GM18870 (cell line): Measurements from ENCODE around the gene MCHR1.
"Not testable (repeated sequence)": the region's sequence is repeated elsewhere in the genome, so short reads cannot be mapped to it uniquely, and the experiment has no call there.

ENCODE experiments used
- ATAC-seq: cut with Tn5 transposase; IDR thresholded peaks from one replicate; pipeline ENCODE4 v1.9.1; 2021; ENCODE audit warnings: moderate library complexity; ENCODE audit not compliant: unreplicated experiment

Gene MCHR1

DNA sequence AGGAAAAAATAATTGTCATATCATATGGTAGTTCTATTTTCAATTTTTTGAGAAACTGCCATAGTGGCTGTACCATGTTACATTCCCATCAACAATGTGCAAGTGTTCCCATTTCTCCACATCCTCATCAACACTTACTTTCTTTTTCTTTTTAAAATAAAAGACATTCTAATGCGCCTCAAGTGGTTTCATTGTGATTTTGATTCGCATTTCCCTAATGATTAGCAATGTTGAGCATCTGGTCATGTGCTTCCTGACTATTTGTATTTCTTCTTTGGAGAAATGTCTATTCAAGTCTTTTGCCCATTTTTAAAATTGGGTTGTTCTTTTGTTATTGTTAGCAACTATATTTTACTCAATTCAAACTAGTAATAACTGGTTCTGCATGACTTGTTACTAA lies 8.4 kb downstream of the MCHR1 start:
- ATAC-seq = no peak

DNA sequence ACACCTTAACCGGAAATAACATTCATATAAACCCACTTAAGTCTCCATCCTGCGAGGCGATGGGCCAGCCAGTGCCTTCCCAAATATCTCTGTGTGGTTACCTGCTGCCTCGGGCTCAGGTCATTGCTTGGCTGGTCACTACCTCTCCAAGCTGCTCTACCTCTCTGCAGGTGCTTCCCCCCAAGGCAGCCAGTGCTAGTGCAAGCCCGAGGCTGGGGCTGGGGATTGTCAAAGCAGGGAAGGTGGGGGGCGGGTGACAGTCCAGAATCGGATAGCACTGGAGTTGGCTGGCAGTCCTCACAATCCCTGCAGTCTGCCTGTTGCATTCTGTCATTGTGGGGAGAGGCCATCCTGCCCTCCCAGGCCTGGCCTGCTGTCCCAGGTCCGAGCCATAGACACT lies 11.1 kb downstream of the MCHR1 start:
- no peak for ATAC-seq

DNA sequence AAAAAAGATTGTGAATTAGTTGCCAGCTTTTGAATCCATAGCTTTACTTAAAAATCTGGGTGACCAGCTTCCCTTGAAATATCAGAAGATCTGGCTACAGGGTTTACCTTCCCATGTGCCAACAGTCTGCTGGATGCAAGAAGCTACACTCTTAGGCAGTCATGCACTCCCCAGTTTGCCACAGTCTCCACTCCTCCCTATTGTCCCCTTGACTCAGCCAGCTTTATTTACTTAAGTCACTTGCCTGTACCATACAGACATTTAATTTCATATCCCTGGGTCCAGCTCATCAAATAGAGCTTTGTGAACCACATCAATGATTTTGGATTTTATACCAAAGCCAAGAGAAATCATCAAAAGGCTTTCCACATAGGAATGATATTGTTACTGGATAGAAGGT lies 12.2 kb downstream of the MCHR1 start:
- ATAC-seq = no peak

DNA sequence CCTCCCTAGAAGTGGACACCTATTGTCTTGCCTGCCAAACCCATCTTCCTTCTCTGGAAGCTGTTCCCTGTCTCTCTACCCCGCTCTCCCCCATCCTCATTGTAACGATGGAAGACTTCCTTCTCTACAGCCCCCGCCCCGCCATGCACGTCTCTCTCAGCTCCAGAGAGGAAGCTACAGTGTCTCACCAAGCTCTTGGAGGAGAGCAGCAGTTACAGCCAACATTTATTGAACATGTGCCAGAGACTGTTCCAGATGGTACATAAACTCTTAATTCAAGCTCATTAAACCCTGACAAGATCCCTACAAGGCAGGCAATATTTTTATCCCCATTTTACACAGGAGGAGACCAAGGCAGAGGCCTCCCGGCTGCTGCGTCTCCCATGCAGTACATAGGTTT lies 15.1 kb downstream of the MCHR1 start:
- ATAC-seq = no peak

DNA sequence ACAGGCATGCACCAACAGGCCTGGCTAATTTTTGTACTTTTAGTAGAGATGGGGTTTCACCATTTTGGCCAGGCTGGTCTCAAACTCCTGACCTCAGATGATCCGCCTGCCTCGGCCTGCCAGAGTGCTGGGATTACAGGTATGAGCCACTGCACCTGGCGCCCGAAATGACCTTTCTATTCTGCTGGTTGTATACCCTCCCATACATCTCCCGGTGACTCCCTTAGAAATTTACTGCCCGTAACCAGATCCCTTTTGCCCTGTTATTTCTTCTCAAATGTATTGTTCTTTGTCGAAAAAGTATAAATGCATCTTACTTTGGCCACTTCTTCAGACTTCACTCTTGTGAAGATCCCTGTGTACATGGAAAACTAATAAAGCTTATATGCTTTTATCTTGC lies 22.0 kb downstream of the MCHR1 start:
- ATAC-seq = no peak

DNA sequence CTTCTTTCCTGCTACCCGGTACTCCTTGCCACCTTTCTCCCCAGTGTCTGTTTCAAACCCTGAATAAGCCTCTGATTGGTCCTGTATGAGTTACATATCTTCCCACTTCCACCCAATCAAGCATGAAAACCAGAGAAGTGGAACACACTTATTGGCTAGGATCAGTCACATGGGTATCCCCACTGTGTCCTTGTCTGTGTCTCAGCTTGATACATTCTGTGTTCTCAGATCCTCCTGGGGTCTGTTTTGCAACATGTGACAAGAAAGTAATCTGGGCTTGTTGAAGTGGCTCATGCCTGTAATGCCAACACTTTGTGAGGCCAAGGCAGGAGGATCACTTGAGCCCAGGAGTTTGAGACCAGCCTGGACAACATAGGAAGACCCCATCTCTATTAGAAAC lies 23.9 kb downstream of the MCHR1 start:
- no peak for ATAC-seq

DNA sequence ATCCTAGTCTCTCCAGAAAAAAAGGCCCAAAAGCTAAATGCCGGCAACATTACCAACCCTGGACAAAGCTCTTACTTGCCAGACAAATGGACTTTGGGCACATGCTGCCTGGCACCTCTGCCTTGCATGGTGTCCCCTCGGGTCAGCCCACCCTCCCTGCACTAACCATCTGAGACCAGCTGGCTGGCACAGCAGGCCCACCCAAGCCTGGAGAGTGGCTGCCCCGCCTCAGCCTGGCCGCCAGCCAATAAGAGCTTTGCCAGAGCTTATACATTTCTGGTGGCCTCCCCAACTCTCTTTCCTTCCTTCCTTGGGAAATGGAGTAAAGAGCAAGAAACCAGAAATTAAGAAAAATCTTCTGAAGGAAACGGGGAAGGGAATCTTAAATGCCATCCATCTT lies 24.5 kb downstream of the MCHR1 start:
- no peak for ATAC-seq

DNA sequence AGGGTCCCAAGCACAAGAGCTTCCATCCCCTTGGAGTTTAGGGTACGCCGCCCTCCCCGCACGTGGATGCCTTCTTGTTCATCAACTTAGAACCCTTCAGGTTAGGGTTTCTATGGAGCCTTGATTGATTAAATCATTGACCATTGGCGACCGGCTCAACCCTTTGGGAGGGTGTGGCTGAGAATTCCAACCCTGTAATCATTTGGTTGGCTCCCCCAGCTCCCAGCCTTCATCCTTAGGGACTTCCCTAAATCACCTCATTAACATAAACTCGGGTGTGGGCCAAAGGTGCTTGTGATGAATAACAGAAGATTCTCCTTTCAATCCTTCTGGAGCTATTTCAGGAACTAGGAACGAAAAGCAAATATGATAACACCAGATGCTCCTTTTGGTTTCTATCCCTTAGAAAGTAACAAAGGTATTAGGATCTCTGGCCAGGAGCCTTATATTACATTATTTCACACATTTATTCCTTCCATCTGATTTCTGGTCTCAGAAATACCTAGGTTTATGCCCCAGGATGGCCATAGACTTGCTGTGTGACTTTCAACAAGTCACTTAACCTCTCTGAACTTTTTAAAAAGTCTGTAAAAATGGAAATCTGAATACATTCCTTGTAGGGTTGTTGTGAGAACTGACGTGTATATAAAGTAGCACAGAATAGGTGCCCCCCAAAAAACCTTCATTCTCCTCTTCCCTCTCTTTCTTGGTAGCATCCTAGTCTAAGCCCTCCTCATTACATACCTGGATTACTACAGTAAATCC lies 26.8 kb downstream of the MCHR1 start:
- ATAC-seq = no peak

DNA sequence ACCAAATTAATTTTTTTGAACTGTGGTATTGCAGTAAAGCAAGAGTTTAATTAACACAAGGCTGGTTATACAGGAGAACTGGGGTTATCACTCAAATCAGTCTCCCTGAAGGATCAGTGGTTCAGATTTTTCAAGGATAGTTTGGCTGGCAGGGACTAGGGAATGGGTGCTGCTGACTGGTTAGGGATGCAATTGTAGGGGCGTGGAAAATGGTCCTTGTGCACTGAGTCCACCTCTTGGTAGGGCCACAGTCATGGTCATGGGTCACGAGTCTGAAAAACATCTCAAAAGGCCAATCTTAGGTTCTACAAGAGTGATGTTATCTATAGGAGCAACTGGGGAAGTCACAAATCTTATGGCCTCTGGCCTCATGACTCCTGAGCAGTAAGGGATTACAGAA lies 27.9 kb downstream of the MCHR1 start:
- ATAC-seq = no peak

DNA sequence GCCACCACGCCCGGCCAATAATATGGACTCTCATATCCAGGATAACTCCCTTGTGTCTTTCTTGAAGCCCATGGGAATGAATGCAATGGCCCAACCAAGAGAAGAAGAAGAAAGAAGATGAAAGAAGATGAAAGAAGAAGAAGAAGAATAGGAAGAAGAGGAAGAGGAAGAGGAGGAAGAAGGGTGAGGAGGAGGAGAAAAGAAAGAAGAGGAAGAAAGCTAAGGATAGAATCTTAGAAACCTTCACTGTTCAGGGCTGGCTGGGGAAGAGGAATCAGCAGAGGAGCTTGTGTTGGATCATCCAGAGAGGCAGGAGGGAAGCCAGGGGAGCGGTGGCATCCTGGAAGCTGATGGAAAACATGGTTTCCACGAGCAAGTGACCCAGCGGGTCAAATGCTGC lies 28.9 kb downstream of the MCHR1 start:
- ATAC-seq = no peak

DNA sequence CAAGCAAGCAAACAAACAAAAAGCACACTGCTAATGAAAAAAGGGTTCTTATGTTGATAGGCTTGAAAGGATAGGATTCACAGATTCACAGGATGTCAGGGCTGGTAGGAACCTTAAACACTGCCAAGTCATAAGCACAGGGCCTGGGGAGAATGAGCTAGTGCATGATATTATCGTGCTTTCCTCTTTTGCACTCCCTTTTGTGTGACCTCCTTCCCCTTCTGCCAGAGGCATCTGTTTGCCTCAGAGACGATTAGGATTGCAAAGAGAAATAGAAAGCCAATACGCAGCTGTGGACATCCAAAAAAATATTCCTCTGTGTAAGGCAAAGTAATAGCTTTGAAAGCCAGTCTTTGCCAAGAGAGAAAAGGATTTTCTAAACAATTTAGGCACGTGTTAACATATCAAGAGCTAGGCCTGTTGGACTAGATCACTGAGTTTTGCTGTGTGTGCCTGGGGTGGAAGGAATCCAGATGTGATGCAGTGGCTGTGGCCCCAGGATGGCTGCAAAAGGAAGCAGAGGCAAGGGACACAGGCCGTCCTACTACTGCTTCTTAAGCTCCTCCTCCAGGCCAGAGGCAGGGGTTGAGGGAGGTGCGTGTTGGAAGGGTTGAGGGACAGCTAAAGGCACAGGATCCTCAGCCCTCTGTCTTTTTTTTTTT lies 30.6 kb downstream of the MCHR1 start:
- ATAC-seq = no peak

DNA sequence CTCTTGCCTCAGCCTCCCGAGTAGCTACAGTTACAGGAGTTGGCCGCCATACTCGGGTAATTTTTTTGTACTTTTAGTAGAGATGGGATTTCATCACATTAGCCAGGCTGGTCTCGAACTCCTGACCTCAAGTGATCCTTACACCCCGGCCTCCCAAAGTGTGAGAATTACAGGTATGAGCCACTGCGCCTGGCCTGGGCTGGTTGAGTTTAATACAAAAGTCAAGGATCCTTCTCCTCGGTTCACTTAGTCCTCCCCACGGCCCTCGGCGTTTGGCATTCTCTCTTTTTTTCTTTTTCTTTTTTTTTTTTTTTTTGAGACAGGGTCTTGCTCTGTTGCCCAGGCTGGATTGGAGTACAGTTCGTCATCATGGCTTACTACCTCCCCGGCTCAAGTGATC lies 33.0 kb downstream of the MCHR1 start:
- ATAC-seq = no peak

DNA sequence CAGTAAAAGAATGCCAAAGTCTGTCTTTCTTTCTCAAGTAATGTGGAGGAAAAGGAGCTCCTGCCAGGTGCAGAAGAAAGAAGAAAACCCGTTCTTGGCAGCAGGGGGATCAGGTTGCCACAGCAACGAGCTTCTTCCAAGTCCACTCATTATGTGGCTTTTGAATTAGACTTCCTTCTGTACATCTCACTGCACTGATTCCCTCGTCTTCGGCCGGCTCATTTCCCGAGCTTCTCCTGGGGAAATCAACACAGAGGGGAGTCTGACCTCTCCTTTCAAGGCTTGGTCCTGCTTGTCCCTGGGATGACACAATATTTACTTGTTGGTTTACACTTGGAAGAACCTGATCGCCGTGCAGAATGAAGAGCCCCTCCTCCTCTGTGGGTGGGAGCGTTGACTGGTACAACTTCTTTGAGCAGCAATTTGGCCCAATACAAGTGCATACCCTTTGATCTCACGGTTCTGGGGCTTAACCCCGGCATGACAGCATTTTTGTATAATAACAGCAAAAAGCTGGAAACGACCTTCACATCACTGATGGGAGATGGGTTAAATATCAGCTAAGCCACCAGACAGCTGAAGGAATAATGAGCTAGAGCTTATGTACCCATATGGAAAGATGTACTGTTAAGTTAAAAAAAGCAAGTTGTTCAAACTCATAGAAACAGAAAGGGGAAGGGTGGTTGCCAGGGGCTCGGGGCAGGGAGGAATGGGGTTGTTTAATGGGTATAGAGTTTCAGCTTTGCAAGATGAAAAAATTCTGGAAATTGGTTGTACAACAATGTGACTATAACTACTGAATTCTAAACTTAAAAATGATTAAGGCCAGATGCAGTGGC lies 35.4 kb downstream of the MCHR1 start:
- ATAC-seq = no peak

DNA sequence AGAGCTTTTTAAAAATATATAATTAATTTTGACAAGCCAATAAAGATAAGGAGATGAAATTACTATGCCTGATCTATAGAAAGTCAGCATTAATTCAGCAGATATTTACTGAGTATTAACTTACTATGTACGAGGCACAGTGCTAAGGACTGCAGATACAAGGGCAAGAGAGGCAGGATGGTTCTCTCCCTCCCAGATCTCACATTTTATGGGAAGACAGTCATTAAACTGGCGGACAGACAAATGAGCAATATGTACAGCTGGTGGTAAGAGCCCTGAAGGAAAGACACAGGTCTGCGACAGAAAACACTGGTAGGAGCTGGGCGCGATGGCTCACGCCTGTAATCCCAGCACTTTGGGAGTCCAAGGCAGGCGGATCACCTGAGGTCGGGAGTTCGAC lies 36.8 kb downstream of the MCHR1 start:
- ATAC-seq = no peak

DNA sequence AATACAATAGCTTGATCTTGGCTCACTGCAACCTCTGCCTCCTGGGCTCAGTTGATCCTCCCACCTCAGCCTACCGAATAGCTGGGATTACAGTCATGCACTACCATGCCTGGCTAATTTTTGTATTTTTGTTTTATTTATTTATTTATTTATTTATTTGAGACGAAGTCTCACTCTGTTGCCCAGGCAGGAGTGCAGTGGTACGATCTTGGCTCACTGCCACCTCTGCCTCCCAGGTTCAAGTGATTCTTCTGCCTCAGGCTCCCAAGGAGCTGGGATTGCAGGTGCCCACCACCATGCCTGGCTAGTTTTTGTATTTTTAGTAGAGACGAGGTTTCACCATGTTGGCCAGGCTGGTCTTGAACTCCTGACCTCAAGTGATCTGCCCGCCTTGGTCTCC lies 38.4 kb downstream of the MCHR1 start:
- ATAC-seq = not testable (repeated sequence)

DNA sequence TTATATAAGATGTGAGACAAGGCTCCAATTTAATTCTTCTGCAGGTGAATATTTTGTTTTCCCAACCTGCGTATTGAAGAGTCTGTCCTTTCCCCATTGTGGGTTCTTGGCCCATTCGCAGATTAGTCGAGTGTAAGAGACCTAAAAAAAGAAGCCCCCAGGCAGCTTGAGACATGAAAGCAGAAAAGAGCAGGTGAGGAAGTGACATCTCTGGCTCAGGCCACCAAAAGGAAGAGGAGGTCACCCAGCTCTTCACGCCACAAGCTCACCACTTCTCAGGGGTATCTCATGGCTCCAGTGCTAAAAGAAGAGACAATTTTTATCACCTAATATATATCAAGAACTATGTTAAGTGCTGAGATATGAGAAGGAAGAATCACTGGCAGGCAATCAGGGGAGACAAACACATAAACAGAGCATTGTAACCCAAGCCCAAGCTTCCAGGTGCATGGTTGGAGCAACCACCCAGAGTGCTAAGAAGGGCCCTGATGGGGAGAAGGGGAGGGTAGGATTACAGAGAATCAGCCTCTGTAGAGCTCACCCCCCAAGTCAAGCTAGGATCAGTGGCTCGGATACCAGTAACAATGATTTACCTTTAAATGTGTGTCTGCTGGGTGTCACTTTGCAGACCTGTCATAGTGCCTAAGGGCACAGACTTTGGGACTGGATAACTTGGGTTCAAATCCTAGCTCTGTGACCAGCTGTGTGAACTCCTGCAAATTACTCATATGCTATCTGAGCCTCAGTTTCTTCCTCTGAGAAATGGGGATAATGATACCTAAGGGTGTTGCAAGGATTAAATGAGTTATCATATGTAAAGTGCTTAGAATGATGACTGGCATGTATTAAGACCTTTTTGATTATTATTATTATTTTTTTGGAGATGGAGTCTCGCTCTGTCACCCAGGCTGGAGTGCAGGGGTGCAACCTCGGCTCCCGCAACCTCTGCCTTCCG lies 39.2 kb downstream of the MCHR1 start:
- ATAC-seq = no peak

DNA sequence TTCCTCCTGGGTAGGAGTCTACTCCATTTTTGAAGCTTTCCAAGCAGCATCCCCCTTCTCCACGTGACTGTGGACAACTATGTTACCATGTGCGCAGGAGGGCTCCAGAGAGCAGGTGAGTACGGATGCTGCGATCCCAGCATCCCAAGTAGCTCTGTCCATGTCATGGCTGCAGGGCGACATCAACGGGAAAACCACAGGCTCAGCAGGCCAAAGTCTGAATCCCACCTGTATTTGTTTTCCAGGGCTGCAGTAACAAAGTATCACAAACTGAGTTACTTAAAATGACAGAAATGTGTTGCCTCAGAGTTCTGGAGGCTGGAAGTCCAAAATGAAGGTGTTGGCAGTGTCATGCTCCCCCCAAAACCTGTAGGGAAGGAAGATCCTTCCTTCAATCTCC lies 40.3 kb downstream of the MCHR1 start:
- no peak for ATAC-seq

DNA sequence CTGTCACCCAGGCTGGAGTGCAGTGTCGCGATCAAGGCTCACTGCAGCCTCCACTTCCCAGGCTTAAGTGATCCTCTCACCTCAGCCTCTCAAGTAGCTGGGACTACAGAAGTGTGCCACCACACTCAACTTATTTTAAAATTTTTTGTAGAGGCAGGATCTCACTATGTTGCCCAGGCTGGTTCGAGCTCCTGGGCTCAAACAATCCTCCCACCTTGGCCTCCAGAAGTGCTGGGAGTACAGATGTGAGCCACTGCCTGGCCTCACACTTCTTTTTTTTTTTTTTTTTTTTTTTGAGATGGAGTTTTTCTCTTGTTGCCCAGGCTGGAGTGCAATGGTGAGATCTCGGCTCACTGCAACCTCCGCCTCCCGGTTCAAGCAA lies 40.9 kb downstream of the MCHR1 start:
- not testable (repeated sequence) for ATAC-seq

DNA sequence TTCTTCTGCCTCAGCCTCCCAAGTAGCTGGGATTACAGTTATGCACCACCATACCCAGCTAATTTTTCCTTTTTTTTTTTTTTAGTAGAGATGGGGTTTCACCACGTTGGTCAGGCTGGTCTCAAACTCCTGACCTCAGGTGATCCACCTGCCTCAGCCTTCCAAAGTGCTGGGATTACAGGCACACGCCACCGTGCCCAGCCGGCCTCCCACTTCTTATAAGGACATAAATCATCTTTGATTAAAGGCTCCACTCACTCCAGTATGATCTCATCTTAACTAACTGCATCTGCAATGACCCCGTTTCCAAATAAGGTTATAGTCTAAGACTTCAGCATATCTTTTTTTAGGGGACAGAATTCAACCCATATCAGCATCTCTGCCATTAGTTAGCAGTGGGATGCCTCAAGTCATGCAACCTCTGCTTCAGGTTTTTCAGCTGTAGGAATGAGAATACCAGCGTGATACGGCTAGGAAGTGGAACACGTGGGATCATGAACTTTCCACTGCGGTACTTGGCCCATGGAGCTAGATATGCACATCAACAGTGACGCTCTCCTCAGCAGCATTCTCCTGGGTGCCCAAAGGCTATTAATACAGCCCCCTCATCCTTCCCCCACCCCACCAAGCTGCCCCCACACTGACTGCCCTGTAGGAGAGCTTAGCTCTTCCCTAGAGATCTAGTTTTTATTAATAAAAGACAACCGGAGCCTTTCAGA lies 41.4 kb downstream of the MCHR1 start:
- ATAC-seq = no peak

DNA sequence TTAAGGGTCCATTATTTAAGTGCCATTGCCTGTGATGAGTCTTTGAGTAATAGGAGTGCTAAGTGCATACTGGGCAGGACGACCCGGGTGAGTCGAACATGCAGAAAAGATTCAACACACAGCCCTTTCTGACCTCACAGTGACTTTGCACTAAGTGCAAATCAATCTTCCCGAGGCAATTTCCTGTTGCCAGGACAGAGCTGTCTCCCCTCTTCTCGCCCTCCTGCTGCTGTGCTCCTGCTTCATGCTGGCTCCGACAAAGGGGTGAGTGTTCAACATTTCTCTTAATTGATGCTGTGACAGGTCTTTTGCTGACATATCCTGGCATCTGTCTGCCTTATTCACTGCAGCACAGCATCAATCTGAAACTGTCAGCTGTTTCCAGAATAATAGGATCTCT lies 42.0 kb downstream of the MCHR1 start:
- ATAC-seq = no peak
